ENCODE data around the gene SLC25A24.
"Not testable (repeated sequence)": the region's sequence is repeated elsewhere in the genome, so short reads cannot be mapped to it uniquely, and the experiment has no call there.

SLC25A24 gene

GRCh38 chr1:108142258-108142657, 57.9 kb downstream of the SLC25A24 start:
- no peaks in the 10 kb centered on the region for H3K27me3 ChIP-seq (ENCODE audit: control insufficient read depth, low read length)
- no peak overlapping the region for H3K4me2 ChIP-seq (ENCODE audit: low read length)
- no peaks in the 10 kb centered on the region for H3K9me3 ChIP-seq (ENCODE audit: control insufficient read depth, insufficient read depth, low read length)
- H4K20me1 ChIP-seq (ENCODE audit: control insufficient read depth, insufficient read depth, low read depth, low read length) = no peaks in the 10 kb centered on the region
- H3K4me1 ChIP-seq (ENCODE audit: control insufficient read depth, low read length) = no peaks in the 10 kb centered on the region
- no peaks in the 10 kb centered on the region for H3K79me2 ChIP-seq (ENCODE audit: control insufficient read depth, low read length)
- H3F3A ChIP-seq (ENCODE audit: control insufficient read depth, insufficient read depth) = no peaks in the 10 kb centered on the region
- H3K27ac ChIP-seq (ENCODE audit: low read depth, low read length) = no peak overlapping the region
- H3K9me2 ChIP-seq (replicated peaks; ENCODE audit: control insufficient read depth, low read length) = no peaks in the 10 kb centered on the region
- no peaks in the 10 kb centered on the region for H3K36me3 ChIP-seq (ENCODE audit: control insufficient read depth, low read length)
- TF ChIP-seq CTCF (IDR thresholded peaks at IDR 0.05; ENCODE audit: low read depth, low read length, poor library complexity, severe bottlenecking) (no peak), EZH2phosphoT487 (IDR thresholded peaks at IDR 0.05; ENCODE audit: borderline replicate concordance, low read length) (no peak)
- H3K4me3 ChIP-seq (ENCODE audit: low read length) = no peak overlapping the region

GRCh38 chr1:108141621-108142020, 58.5 kb downstream of the SLC25A24 start:
- Histone ChIP-seq H3K79me2 (ENCODE audit: control insufficient read depth, low read length) (no peaks in the 10 kb centered on the region), H3K27me3 (ENCODE audit: control insufficient read depth, low read length) (no peaks in the 10 kb centered on the region), H3K4me2 (ENCODE audit: low read length) (no peak overlapping the region), H3F3A (ENCODE audit: control insufficient read depth, insufficient read depth) (no peaks in the 10 kb centered on the region), H4K20me1 (ENCODE audit: control insufficient read depth, insufficient read depth, low read depth, low read length) (no peaks in the 10 kb centered on the region), H3K4me3 (ENCODE audit: low read length) (no peak overlapping the region), H3K9me2 (replicated peaks; ENCODE audit: control insufficient read depth, low read length) (no peaks in the 10 kb centered on the region), H3K4me1 (ENCODE audit: control insufficient read depth, low read length) (no peaks in the 10 kb centered on the region), H3K36me3 (ENCODE audit: control insufficient read depth, low read length) (no peaks in the 10 kb centered on the region), H3K9me3 (ENCODE audit: control insufficient read depth, insufficient read depth, low read length) (no peaks in the 10 kb centered on the region), H3K27ac (ENCODE audit: low read depth, low read length) (no peak overlapping the region)
- TF ChIP-seq EZH2phosphoT487 (IDR thresholded peaks at IDR 0.05; ENCODE audit: borderline replicate concordance, low read length) = no peak
- no peak for TF ChIP-seq CTCF (IDR thresholded peaks at IDR 0.05; ENCODE audit: low read depth, low read length, poor library complexity, severe bottlenecking)

GRCh38 chr1:108140936-108141335, 59.2 kb downstream of the SLC25A24 start:
- Histone ChIP-seq H3K27me3 (ENCODE audit: control insufficient read depth, low read length) (no peaks in the 10 kb centered on the region), H3K27ac (ENCODE audit: low read depth, low read length) (no peak overlapping the region), H4K20me1 (ENCODE audit: control insufficient read depth, insufficient read depth, low read depth, low read length) (no peaks in the 10 kb centered on the region), H3K4me1 (ENCODE audit: control insufficient read depth, low read length) (no peaks in the 10 kb centered on the region), H3K9me2 (replicated peaks; ENCODE audit: control insufficient read depth, low read length) (no peaks in the 10 kb centered on the region), H3K4me2 (ENCODE audit: low read length) (no peak overlapping the region), H3F3A (ENCODE audit: control insufficient read depth, insufficient read depth) (no peaks in the 10 kb centered on the region), H3K79me2 (ENCODE audit: control insufficient read depth, low read length) (no peaks in the 10 kb centered on the region), H3K9me3 (ENCODE audit: control insufficient read depth, insufficient read depth, low read length) (no peaks in the 10 kb centered on the region), H3K4me3 (ENCODE audit: low read length) (no peak overlapping the region), H3K36me3 (ENCODE audit: control insufficient read depth, low read length) (no peaks in the 10 kb centered on the region)
- TF ChIP-seq CTCF (IDR thresholded peaks at IDR 0.05; ENCODE audit: low read depth, low read length, poor library complexity, severe bottlenecking) (no peak), EZH2phosphoT487 (IDR thresholded peaks at IDR 0.05; ENCODE audit: borderline replicate concordance, low read length) (no peak)

DNA sequence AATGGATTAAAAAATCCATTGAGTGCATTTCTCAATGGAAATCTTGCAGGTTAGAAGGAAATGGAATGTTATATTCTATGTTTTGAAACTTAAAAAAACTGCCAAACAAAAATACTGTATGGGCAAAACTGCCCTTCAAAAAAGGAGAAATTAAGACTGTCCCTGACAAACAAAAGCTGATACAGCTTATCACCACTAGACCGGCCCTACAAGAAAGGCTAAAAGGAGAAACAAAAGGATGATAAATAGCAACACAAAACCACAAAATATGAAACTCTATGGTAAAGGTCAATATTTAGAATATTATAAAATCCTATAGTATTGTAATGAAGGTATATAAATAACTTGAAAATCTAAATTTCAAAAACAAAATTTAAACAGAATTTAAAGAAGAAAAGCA, 60.0 kb downstream of the SLC25A24 start:
- H3K4me3 ChIP-seq (ENCODE audit: low read length) = no peak overlapping the region
- no peaks in the 10 kb centered on the region for H3K36me3 ChIP-seq (ENCODE audit: control insufficient read depth, low read length)
- no peaks in the 10 kb centered on the region for H3K79me2 ChIP-seq (ENCODE audit: control insufficient read depth, low read length)
- no peaks in the 10 kb centered on the region for H3K9me3 ChIP-seq (ENCODE audit: control insufficient read depth, insufficient read depth, low read length)
- no peaks in the 10 kb centered on the region for H3K4me1 ChIP-seq (ENCODE audit: control insufficient read depth, low read length)
- no peak overlapping the region for H3K27ac ChIP-seq (ENCODE audit: low read depth, low read length)
- no peaks in the 10 kb centered on the region for H3K9me2 ChIP-seq (replicated peaks; ENCODE audit: control insufficient read depth, low read length)
- H3K4me2 ChIP-seq (ENCODE audit: low read length) = no peak overlapping the region
- TF ChIP-seq EZH2phosphoT487 (IDR thresholded peaks at IDR 0.05; ENCODE audit: borderline replicate concordance, low read length) (no peak), CTCF (IDR thresholded peaks at IDR 0.05; ENCODE audit: low read depth, low read length, poor library complexity, severe bottlenecking) (no peak)
- H3F3A ChIP-seq (ENCODE audit: control insufficient read depth, insufficient read depth) = no peaks in the 10 kb centered on the region
- no peaks in the 10 kb centered on the region for H3K27me3 ChIP-seq (ENCODE audit: control insufficient read depth, low read length)
- no peaks in the 10 kb centered on the region for H4K20me1 ChIP-seq (ENCODE audit: control insufficient read depth, insufficient read depth, low read depth, low read length)

- H3K4me2 ChIP-seq (ENCODE audit: low read length); H3K4me3 ChIP-seq (ENCODE audit: low read length); H3K9me2 ChIP-seq (replicated peaks; ENCODE audit: control insufficient read depth, low read length); H3F3A ChIP-seq (ENCODE audit: control insufficient read depth, insufficient read depth); H3K79me2 ChIP-seq (ENCODE audit: control insufficient read depth, low read length); H4K20me1 ChIP-seq (ENCODE audit: control insufficient read depth, insufficient read depth, low read depth, low read length); H3K4me1 ChIP-seq (ENCODE audit: control insufficient read depth, low read length); H3K9me3 ChIP-seq (ENCODE audit: control insufficient read depth, insufficient read depth, low read length); H3K27ac ChIP-seq (ENCODE audit: low read depth, low read length); H3K27me3 ChIP-seq (ENCODE audit: control insufficient read depth, low read length); H3K36me3 ChIP-seq (ENCODE audit: control insufficient read depth, low read length): not testable (repeated sequence)
Observed at GRCh38 chr1:108139555-108139954, 60.6 kb downstream of the SLC25A24 start.

Measured in DOHH2 (cell line).